H1 (cell line): ENCODE results near the gene CAVIN2. TPM values are rescaled to one million over a fixed set of nuclear protein-coding genes. Genes with fewer than 3 reads are reported as not detected.

Experiments used
- CTCF ChIA-PET: fragments of 300-600 bp; sonication (Branson Sonifier 250); formaldehyde crosslinking; loops from one replicate; lab custom pipeline; 2021; ENCODE audit not compliant: partially characterized antibody; lab: Charles Lee
- POLR2A ChIA-PET: fragments of 300-600 bp; sonication (Branson Sonifier 250); formaldehyde crosslinking; loops from one replicate; lab custom pipeline; 2021; ENCODE audit warnings: inconsistent platforms; ENCODE audit not compliant: partially characterized antibody; lab: Charles Lee
- DNase-seq, 2 experiments: peaks; one replicate each; pipeline versions ENCODE4 v3.0.0 to v3.0.0-alpha.2; 2010 to 2022; ENCODE audit warnings: low spot score in 2 of 2, low read depth in 1 of 2, mixed read lengths in 1 of 2
- FAIRE-seq: peaks from 2 replicates; lab custom pipeline; 2011; peaks lifted over from hg19 to GRCh38; lab: Jason Lieb, UNC
- H2AFZ ChIP-seq: 2 replicates; pipeline ENCODE4 v1.8.1; 2012; ENCODE audit warnings: low read length, inconsistent platforms
- H2AK5ac ChIP-seq: 2 replicates; pipeline ENCODE4 v1.6.1; 2013; ENCODE audit warnings: low read depth, low read length
- H2BK120ac ChIP-seq: replicated peaks from 2 replicates; pipeline ENCODE3; 2013; ENCODE audit warnings: low read depth, low read length, inconsistent platforms
- H2BK12ac ChIP-seq: 2 replicates; pipeline ENCODE4 v1.6.1; 2013; ENCODE audit warnings: low read depth, low read length
- H2BK15ac ChIP-seq: 2 replicates; pipeline ENCODE4 v1.6.1; 2013; ENCODE audit warnings: low read length
- H2BK20ac ChIP-seq: 2 replicates; pipeline ENCODE4 v1.6.1; 2013; ENCODE audit warnings: low read length
- H2BK5ac ChIP-seq: 2 replicates; pipeline ENCODE4 v1.6.1; 2013; ENCODE audit warnings: low read depth, low read length
- H3K14ac ChIP-seq: 2 replicates; pipeline ENCODE4 v1.6.1; 2013; ENCODE audit warnings: inconsistent platforms; ENCODE audit not compliant: insufficient read length
- H3K18ac ChIP-seq: 2 replicates; pipeline ENCODE4 v1.6.1; 2013; ENCODE audit warnings: low read length; ENCODE audit errors: extremely low read depth
- H3K23ac ChIP-seq: 2 replicates; pipeline ENCODE4 v1.6.1; 2013; ENCODE audit warnings: inconsistent platforms; ENCODE audit not compliant: insufficient read length
- H3K23me2 ChIP-seq: 2 replicates; pipeline ENCODE4 v1.6.1; 2013; ENCODE audit warnings: low read depth, low read length
- H3K27ac ChIP-seq: 2 replicates; pipeline ENCODE4 v1.6.1; 2011; ENCODE audit warnings: low read depth, low read length, inconsistent platforms
- H3K27me3 ChIP-seq, 4 experiments: replicated peaks in 1 of 4; 1 replicate in 1 of 4; 2 replicates in 3 of 4; pipeline versions ENCODE4 v1.6.1 to v1.8.1; 2011 to 2013; ENCODE audit warnings: low read length in 3 of 4, mild to moderate bottlenecking in 3 of 4, inconsistent platforms in 2 of 4, mixed read lengths in 2 of 4, moderate library complexity in 1 of 4; ENCODE audit not compliant: control insufficient read depth in 3 of 4, insufficient read depth in 3 of 4; ENCODE audit errors: extremely low read depth in 1 of 4
- H3K36me3 ChIP-seq, 4 experiments: 2 replicates each; pipeline versions ENCODE4 v1.6.1 to v1.8.1; 2011 to 2013; ENCODE audit warnings: mild to moderate bottlenecking in 4 of 4, low read length in 3 of 4, moderate library complexity in 2 of 4, control low read depth in 1 of 4, inconsistent platforms in 1 of 4; ENCODE audit not compliant: insufficient read depth in 4 of 4, control insufficient read depth in 2 of 4
- H3K4ac ChIP-seq: replicated peaks from 2 replicates; pipeline ENCODE3; 2013; ENCODE audit warnings: low read length, low read depth, mixed read lengths, inconsistent platforms; ENCODE audit not compliant: insufficient read length
- H3K4me1 ChIP-seq, 4 experiments: replicated peaks in 1 of 4; 1 replicate in 1 of 4; 2 replicates in 3 of 4; pipeline versions ENCODE4 v1.6.1 to v1.8.1; 2011 to 2013; ENCODE audit warnings: low read length in 3 of 4, inconsistent platforms in 2 of 4, mixed read lengths in 1 of 4; ENCODE audit not compliant: insufficient read depth in 4 of 4, control insufficient read depth in 3 of 4
- H3K4me2 ChIP-seq, 2 experiments: 2 replicates each; pipeline versions ENCODE4 v1.6.1 to v1.8.1; 2011 to 2013; ENCODE audit warnings: low read depth in 2 of 2, low read length in 2 of 2, control low read depth in 1 of 2, inconsistent platforms in 1 of 2, mild to moderate bottlenecking in 1 of 2; ENCODE audit not compliant: insufficient read depth in 1 of 2
- H3K4me3 ChIP-seq, 4 experiments: fragments of 200-600, 300-600 bp in 1 of 4; sonication (generic), shearing (Covaris generic), sonication (Bioruptor Twin) in 1 of 4; 2 replicates each; pipeline versions ENCODE4 v1.5.1 to v1.8.1; 2011 to 2016; ENCODE audit warnings: low read length in 4 of 4, low read depth in 3 of 4, control low read depth in 2 of 4, inconsistent platforms in 2 of 4, mild to moderate bottlenecking in 2 of 4, mixed read lengths in 1 of 4, moderate library complexity in 1 of 4; ENCODE audit not compliant: insufficient read depth in 2 of 4; ENCODE audit errors: extremely low read depth in 1 of 4
- H3K56ac ChIP-seq: replicated peaks from 2 replicates; pipeline ENCODE3; 2013; ENCODE audit warnings: low read depth, mild to moderate bottlenecking, mixed read lengths, low read length, inconsistent platforms; ENCODE audit not compliant: insufficient read length
- H3K79me1 ChIP-seq: 2 replicates; pipeline ENCODE4 v1.6.1; 2013; ENCODE audit warnings: low read depth, low read length, control low read depth
- H3K79me2 ChIP-seq, 2 experiments: 2 replicates each; pipeline versions ENCODE4 v1.6.1 to v1.8.1; 2012 to 2013; ENCODE audit warnings: low read length in 2 of 2, mild to moderate bottlenecking in 2 of 2, inconsistent platforms in 1 of 2; ENCODE audit not compliant: insufficient read depth in 2 of 2, control insufficient read depth in 1 of 2
- H3K9ac ChIP-seq, 4 experiments: replicated peaks in 1 of 4; 1 replicate in 1 of 4; 2 replicates in 3 of 4; pipeline versions ENCODE4 v1.6.1 to v1.8.1; 2011 to 2013; ENCODE audit warnings: low read depth in 3 of 4, low read length in 3 of 4, control low read depth in 2 of 4, mild to moderate bottlenecking in 2 of 4, moderate library complexity in 2 of 4, inconsistent platforms in 1 of 4; ENCODE audit errors: extremely low read depth in 1 of 4
- H3K9me3 ChIP-seq, 2 experiments: 2 replicates each; pipeline versions ENCODE4 v1.6.1 to v1.8.1; 2012 to 2013; ENCODE audit warnings: mild to moderate bottlenecking in 2 of 2, moderate library complexity in 2 of 2, control low read depth in 1 of 2, inconsistent platforms in 1 of 2, low read depth in 1 of 2, low read length in 1 of 2, mixed read lengths in 1 of 2; ENCODE audit not compliant: insufficient read depth in 2 of 2
- H4K20me1 ChIP-seq, 2 experiments: replicated peaks in 1 of 2; 2 replicates each; pipeline versions ENCODE3 to v1.8.1; 2011 to 2013; ENCODE audit warnings: inconsistent platforms in 2 of 2, low read length in 2 of 2, mild to moderate bottlenecking in 1 of 2; ENCODE audit not compliant: insufficient read depth in 2 of 2, control insufficient read depth in 1 of 2
- H4K5ac ChIP-seq: 2 replicates; pipeline ENCODE4 v1.6.1; 2013; ENCODE audit warnings: low read length, low read depth, mixed read lengths, inconsistent platforms; ENCODE audit not compliant: insufficient read length
- H4K8ac ChIP-seq: 2 replicates; pipeline ENCODE4 v1.8.0; 2013; ENCODE audit warnings: mild to moderate bottlenecking, moderate library complexity, low read length, inconsistent platforms; ENCODE audit not compliant: insufficient read depth; ENCODE audit errors: extremely low read depth
- H4K91ac ChIP-seq: replicated peaks from 2 replicates; pipeline ENCODE3; 2013; ENCODE audit warnings: low read length, mixed read lengths, inconsistent platforms; ENCODE audit not compliant: insufficient read length
- CBX5 ChIP-seq: fragments of 300-800, 300-1000 bp; sonication (generic); IDR thresholded peaks from 2 replicates; pipeline ENCODE4 v1.7.1; 2016; ENCODE audit warnings: antibody characterized with exemption, low read length, low read depth
- CEBPB ChIP-seq: IDR thresholded peaks from 2 replicates; pipeline ENCODE4 v1.6.1; 2012; ENCODE audit warnings: low read depth, low read length
- CTBP2 ChIP-seq: IDR thresholded peaks from 2 replicates; pipeline ENCODE4 v1.7.0; 2011; ENCODE audit warnings: borderline replicate concordance, mild to moderate bottlenecking, moderate library complexity, mixed read lengths, low read length; ENCODE audit not compliant: insufficient read depth, insufficient read length
- EZH2 ChIP-seq: fragments of 200-600 bp; sonication (generic); IDR thresholded peaks from 2 replicates; pipeline ENCODE4 v1.7.1; 2012; ENCODE audit warnings: low read depth, mild to moderate bottlenecking, moderate library complexity, low read length, inconsistent platforms; ENCODE audit not compliant: severe bottlenecking
- JUN ChIP-seq: IDR thresholded peaks from 2 replicates; pipeline ENCODE4 v1.6.1; 2011; ENCODE audit warnings: low read depth, mild to moderate bottlenecking, improper control_type of control experiment, low read length
- PHF8 ChIP-seq: fragments of 200-600 bp; sonication (generic); conservative IDR thresholded peaks from 2 replicates; pipeline ENCODE4 v1.7.1; 2012; ENCODE audit warnings: low read depth, mild to moderate bottlenecking, inconsistent platforms, low read length, moderate library complexity
- RAD21 ChIP-seq, 2 experiments: IDR thresholded peaks in 1 of 2; conservative IDR thresholded peaks in 1 of 2; 2 replicates each; pipeline ENCODE4 v1.6.1; 2011; ENCODE audit warnings: low read depth in 2 of 2, low read length in 2 of 2, improper control_type of control experiment in 1 of 2, inconsistent platforms in 1 of 2, mild to moderate bottlenecking in 1 of 2, moderate library complexity in 1 of 2
- RXRA ChIP-seq: IDR thresholded peaks from 2 replicates; pipeline ENCODE4 v1.6.1; 2011; ENCODE audit warnings: low read depth, mild to moderate bottlenecking, low read length, moderate library complexity; ENCODE audit not compliant: insufficient read depth
- SP1 ChIP-seq: IDR thresholded peaks from 2 replicates; pipeline ENCODE4 v1.6.1; 2011; ENCODE audit warnings: low read depth, low read length
- YY1 ChIP-seq: IDR thresholded peaks from 2 replicates; pipeline ENCODE4 v1.6.1; 2011; ENCODE audit warnings: low read depth, mild to moderate bottlenecking, low read length
- WGBS, 2 experiments: shearing (Covaris generic) in 1 of 2; methylation state at CpG; one replicate each; pipeline versions ENCODE4 v1.1.6 to v1.1.7; 2013 to 2015; ENCODE audit warnings: low lambda C conversion rate in 2 of 2, mixed read lengths in 2 of 2, inconsistent platforms in 1 of 2, low coverage in 1 of 2, missing lambda C conversion rate in 1 of 2; ENCODE audit not compliant: insufficient replicate concordance in 2 of 2, insufficient coverage in 1 of 2, insufficient read length in 1 of 2; ENCODE audit errors: extremely low coverage in 1 of 2, missing lambda C conversion rate in 1 of 2; 5-methylcytosine and 5-hydroxymethylcytosine counted together
- polyA plus RNA-seq, 7 experiments: library from polyadenylated mRNA; depleted of rRNA in 3 of 7; stranded (reverse) in 5 of 7; unstranded in 2 of 7; fragments of >200 nt in 5 of 7; fragments of 200-250 nt in 2 of 7; gene quantifications; 1 replicate in 5 of 7; 2 replicates in 1 of 7; 4 replicates in 1 of 7; pipeline versions ENCODE4 v1.2.1 to v1.2.3, GENCODE V29; 2011 to 2013; ENCODE audit warnings: missing spikeins in 2 of 7, mixed read lengths in 2 of 7
- total RNA-seq: library from RNA; stranded (reverse); fragmentation: NEBNext Ultra II Directional; extraction: Animal tissue kit (Norgen Biotek cat#: 25700); gene quantifications from 2 replicates; pipeline ENCODE4 v1.2.1, GENCODE V29; 2021

The CAVIN2 gene
- total and polyA plus RNA-seq, 2 of the 8 experiments (the other 6 are each of a cell fraction or from before 2014, with no cell fraction given), result 0.03 TPM; not detected in 1

- Histone ChIP-seq H3K27ac (no peak overlapping the region), H3K79me2 (no peaks in the 10 kb centered on the region), H4K20me1 (no peaks in the 10 kb centered on the region), H2BK15ac (no peak overlapping the region), H2BK5ac (no peak overlapping the region), H3K56ac (no peak overlapping the region), H2BK20ac (no peak overlapping the region), H2AK5ac (no peak overlapping the region), H4K5ac (no peak overlapping the region), H2AFZ (no peak overlapping the region), H2BK12ac (no peak overlapping the region), H3K79me1 (no peaks in the 10 kb centered on the region), H3K23ac (no peak overlapping the region), H2BK120ac (no peak overlapping the region), H3K14ac (no peak overlapping the region), H3K9me3 (no peaks in the 10 kb centered on the region), H3K36me3 (no peaks in the 10 kb centered on the region), H3K4me3 (no peak overlapping the region), H3K27me3 (no peaks in the 10 kb centered on the region), H3K4ac (no peak overlapping the region), H3K18ac (no peak overlapping the region), H3K9ac (no peak overlapping the region), H3K4me2 (no peak overlapping the region), H4K91ac (no peak overlapping the region), H4K8ac (no peak overlapping the region), H3K4me1 (no peaks in the 10 kb centered on the region), H3K23me2 (no peaks in the 10 kb centered on the region)
- TF ChIP-seq CTBP2 (no peak), CEBPB (no peak), JUN (no peak), PHF8 (no peak), YY1 (no peak), CBX5 (no peak), RAD21 (IDR thresholded peaks at IDR 0.05 in 1 of 2, conservative IDR thresholded peaks at IDR 0.05 in 1 of 2; ENCODE audit: low read depth in 2 of 2, low read length in 2 of 2) (no peak), RXRA (no peak), EZH2 (no peak), SP1 (no peak)
- FAIRE-seq, result no peak
- DNase-seq, result no peak
- 89% methylated on average over 1 of the region's 1 CpG; no CpG with 5 or more reads in 1 of the 2 experiments for WGBS, 2 experiments
- ChIA-PET CTCF (interaction anchor here (0.7 to 2.0 kb wide), 6 partner anchors 8 to 267 kb away, joined by 3 to 8 read pairs (median 3); partner anchors contain the start of gene CAVIN2), POLR2A (no interaction called here)
These were observed 25.8 kb downstream of the CAVIN2 start for GRCh38 chr2:191821078-191821477.
